ENCODE results near the gene MON1A.

Gene MON1A

DNA sequence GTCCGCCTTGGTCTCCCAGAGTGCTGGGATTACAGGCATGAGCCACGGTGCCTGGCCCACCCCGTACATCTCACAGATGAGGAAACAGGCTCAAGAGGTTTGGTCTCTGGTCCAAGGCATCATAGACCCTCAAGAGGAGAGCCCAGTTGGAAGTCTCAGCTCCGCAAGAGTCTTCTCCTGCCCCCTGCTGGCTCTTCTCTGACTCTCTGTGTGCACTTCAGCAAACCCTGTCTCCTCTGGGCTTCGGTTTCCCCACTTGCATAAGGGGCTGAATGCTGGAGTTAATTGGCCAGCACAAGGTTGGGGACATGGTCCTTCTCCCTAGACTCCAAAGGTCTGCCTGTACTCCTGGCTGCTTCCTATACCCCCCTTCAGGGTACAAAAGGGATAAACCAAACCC is 29.8 kb downstream of the MON1A start:
- no peaks in the 10 kb centered on the region for H3K9me3 ChIP-seq (ENCODE audit: severe bottlenecking)
- H3K36me3 ChIP-seq (ENCODE audit: low read depth) = peaks cover 72% of the 10 kb centered on the region
- H3K27me3 ChIP-seq (ENCODE audit: insufficient read depth, poor library complexity, severe bottlenecking) = no peaks in the 10 kb centered on the region
- peak overlapping the region; percentile 98 for H3K27ac ChIP-seq (ENCODE audit: poor library complexity, severe bottlenecking)
- peaks cover 18% of the 10 kb centered on the region for H3K4me1 ChIP-seq (ENCODE audit: insufficient read depth, poor library complexity, severe bottlenecking)
- TF ChIP-seq CTCF (IDR thresholded peaks at IDR 0.05; ENCODE audit: poor library complexity, severe bottlenecking) = no peak
- H3K4me3 ChIP-seq (ENCODE audit: severe bottlenecking) = peak overlapping the region; percentile 5
- ATAC-seq (ENCODE audit: low read depth) = no peak
- no peak for DNase-seq (ENCODE audit: low spot score)

DNA sequence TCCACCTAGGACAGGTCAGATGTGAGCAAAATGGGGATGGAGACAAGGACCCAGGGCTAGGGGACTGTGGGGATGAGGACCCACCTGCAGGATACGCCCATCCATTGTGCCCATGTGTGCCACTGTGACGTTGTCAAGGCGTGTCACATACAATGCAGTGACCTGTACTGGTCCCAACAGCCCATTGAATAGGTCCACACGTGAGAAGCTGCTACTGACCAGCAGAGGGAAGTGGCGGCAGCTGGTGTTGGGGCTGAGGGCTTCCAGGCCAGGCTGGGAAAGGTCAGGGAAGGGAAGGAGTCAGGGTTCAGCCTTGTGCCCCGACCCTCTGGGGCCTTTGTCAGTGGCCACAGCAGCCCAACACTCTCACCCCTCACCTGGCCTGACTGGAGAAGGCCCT is 30.6 kb downstream of the MON1A start:
- no peak overlapping the region for H3K4me3 ChIP-seq (ENCODE audit: severe bottlenecking)
- H3K9me3 ChIP-seq (ENCODE audit: severe bottlenecking) = no peaks in the 10 kb centered on the region
- H3K27ac ChIP-seq (ENCODE audit: poor library complexity, severe bottlenecking) = peak overlapping the region; percentile 98
- DNase-seq (ENCODE audit: low spot score) (no peak), ATAC-seq (ENCODE audit: low read depth) (no peak)
- H3K27me3 ChIP-seq (ENCODE audit: insufficient read depth, poor library complexity, severe bottlenecking) = no peaks in the 10 kb centered on the region
- peaks cover 12% of the 10 kb centered on the region for H3K4me1 ChIP-seq (ENCODE audit: insufficient read depth, poor library complexity, severe bottlenecking)
- TF ChIP-seq CTCF (IDR thresholded peaks at IDR 0.05; ENCODE audit: poor library complexity, severe bottlenecking) = no peak
- H3K36me3 ChIP-seq (ENCODE audit: low read depth) = peaks cover 80% of the 10 kb centered on the region

GRCh38 chr3:49896345-49896744 is 33.3 kb downstream of the MON1A start:
- ATAC-seq (ENCODE audit: low read depth) (no peak), DNase-seq (ENCODE audit: low spot score) (no peak)
- TF ChIP-seq CTCF (IDR thresholded peaks at IDR 0.05; ENCODE audit: poor library complexity, severe bottlenecking) = no peak
- peaks cover 89% of the 10 kb centered on the region for H3K36me3 ChIP-seq (ENCODE audit: low read depth)
- H3K27ac ChIP-seq (ENCODE audit: poor library complexity, severe bottlenecking) = no peak overlapping the region
- H3K9me3 ChIP-seq (ENCODE audit: severe bottlenecking) = no peaks in the 10 kb centered on the region
- H3K4me1 ChIP-seq (ENCODE audit: insufficient read depth, poor library complexity, severe bottlenecking) = peaks cover 12% of the 10 kb centered on the region
- H3K27me3 ChIP-seq (ENCODE audit: insufficient read depth, poor library complexity, severe bottlenecking) = no peaks in the 10 kb centered on the region
- no peak overlapping the region for H3K4me3 ChIP-seq (ENCODE audit: severe bottlenecking)

GRCh38 chr3:49895791-49896190 is 33.8 kb downstream of the MON1A start:
- Histone ChIP-seq H3K9me3 (ENCODE audit: severe bottlenecking) (no peaks in the 10 kb centered on the region), H3K27me3 (ENCODE audit: insufficient read depth, poor library complexity, severe bottlenecking) (no peaks in the 10 kb centered on the region), H3K4me3 (ENCODE audit: severe bottlenecking) (no peak overlapping the region), H3K27ac (ENCODE audit: poor library complexity, severe bottlenecking) (no peak overlapping the region), H3K36me3 (ENCODE audit: low read depth) (peaks cover 90% of the 10 kb centered on the region), H3K4me1 (ENCODE audit: insufficient read depth, poor library complexity, severe bottlenecking) (peaks cover 12% of the 10 kb centered on the region)
- no peak for ATAC-seq (ENCODE audit: low read depth)
- TF ChIP-seq CTCF (IDR thresholded peaks at IDR 0.05; ENCODE audit: poor library complexity, severe bottlenecking) = no peak
- no peak for DNase-seq (ENCODE audit: low spot score)

- DNase-seq (ENCODE audit: low spot score) = no peak
- Histone ChIP-seq H3K4me3 (ENCODE audit: severe bottlenecking) (no peak overlapping the region), H3K36me3 (ENCODE audit: low read depth) (peaks cover 66% of the 10 kb centered on the region), H3K27me3 (ENCODE audit: insufficient read depth, poor library complexity, severe bottlenecking) (no peaks in the 10 kb centered on the region), H3K27ac (ENCODE audit: poor library complexity, severe bottlenecking) (no peak overlapping the region), H3K4me1 (ENCODE audit: insufficient read depth, poor library complexity, severe bottlenecking) (no peaks in the 10 kb centered on the region), H3K9me3 (ENCODE audit: severe bottlenecking) (no peaks in the 10 kb centered on the region)
- no peak for ATAC-seq (ENCODE audit: low read depth)
- TF ChIP-seq CTCF (IDR thresholded peaks at IDR 0.05; ENCODE audit: poor library complexity, severe bottlenecking) = no peak
Observed at GRCh38 chr3:49889296-49889695, 40.3 kb downstream of the MON1A start.
